MM.1S (cell line): ENCODE data around the gene TSPEAR.

Source experiments
- DNase-seq: peaks from one replicate; pipeline ENCODE4 v3.0.0-alpha.2; 2015
- H2AFZ ChIP-seq: fragments of 300-600 bp; sonication (generic); 2 replicates; pipeline ENCODE4 v1.6.0; 2016; ENCODE audit warnings: antibody characterized with exemption, low read length
- H3F3A ChIP-seq: fragments of 300-600 bp; sonication (generic); 2 replicates; pipeline ENCODE4 v1.6.1; 2016; ENCODE audit warnings: mild to moderate bottlenecking, antibody characterized with exemption, low read length, moderate library complexity, mixed read lengths; ENCODE audit not compliant: insufficient read depth
- H3K27ac ChIP-seq: fragments of 300-600 bp; sonication (generic); 2 replicates; pipeline ENCODE4 v1.5.1; 2016; ENCODE audit warnings: mild to moderate bottlenecking, low read length
- H3K27me3 ChIP-seq: fragments of 300-600 bp; sonication (generic); replicated peaks from 2 replicates; pipeline ENCODE4 v1.6.0; 2016; ENCODE audit warnings: low read length; ENCODE audit not compliant: insufficient read depth
- H3K36me3 ChIP-seq: fragments of 300-600 bp; sonication (generic); replicated peaks from 2 replicates; pipeline ENCODE4 v1.6.1; 2016; ENCODE audit warnings: mild to moderate bottlenecking, low read length, mixed read lengths; ENCODE audit not compliant: insufficient read depth
- H3K4me1 ChIP-seq: fragments of 300-600 bp; sonication (generic); 2 replicates; pipeline ENCODE4 v1.6.1; 2016; ENCODE audit warnings: low read length, mixed read lengths
- H3K4me2 ChIP-seq: fragments of 300-600 bp; sonication (generic); 2 replicates; pipeline ENCODE4 v1.6.0; 2016; ENCODE audit warnings: low read depth, low read length
- H3K4me3 ChIP-seq: fragments of 300-600 bp; sonication (generic); 2 replicates; pipeline ENCODE4 v1.5.1; 2016; ENCODE audit warnings: low read length, mixed read lengths
- H3K79me2 ChIP-seq: fragments of 300-600 bp; sonication (generic); 2 replicates; pipeline ENCODE4 v1.6.1; 2016; ENCODE audit warnings: mixed run types, low read length, mixed read lengths
- H3K9ac ChIP-seq: fragments of 300-600 bp; sonication (generic); 2 replicates; pipeline ENCODE4 v1.6.1; 2016; ENCODE audit warnings: low read length, mixed read lengths
- H3K9me2 ChIP-seq: fragments of 300-600 bp; sonication (generic); replicated peaks from 2 replicates; pipeline ENCODE4 v1.6.1; 2016; ENCODE audit warnings: mild to moderate bottlenecking, low read length, mixed read lengths; ENCODE audit not compliant: insufficient read depth
- H3K9me3 ChIP-seq: fragments of 300-600 bp; sonication (generic); replicated peaks from 2 replicates; pipeline ENCODE4 v1.6.1; 2016; ENCODE audit warnings: mild to moderate bottlenecking, low read length, mixed read lengths; ENCODE audit not compliant: insufficient read depth
- H4K20me1 ChIP-seq: fragments of 300-600 bp; sonication (generic); 2 replicates; pipeline ENCODE4 v1.6.1; 2016; ENCODE audit warnings: mild to moderate bottlenecking, low read length, moderate library complexity, mixed read lengths; ENCODE audit not compliant: insufficient read depth
- EZH2 ChIP-seq: fragments of 300-600 bp; sonication (generic); optimal IDR thresholded peaks from 2 replicates; pipeline ENCODE3; 2017; ENCODE audit warnings: low read depth, mild to moderate bottlenecking, antibody characterized with exemption, low read length, mixed read lengths
- EZH2phosphoT487 ChIP-seq: fragments of 300-600 bp; sonication (generic); IDR thresholded peaks from 2 replicates; pipeline ENCODE4 v1.6.1; 2018; ENCODE audit warnings: antibody characterized with exemption, low read length
- TF ChIP-seq, protein P1 (sequence below): fragments of 300-600 bp; sonication (generic); IDR thresholded peaks from 2 replicates; pipeline ENCODE4 v1.5.1; 2016; ENCODE audit warnings: antibody characterized with exemption, low read length, mixed read lengths

The TSPEAR gene

DNA sequence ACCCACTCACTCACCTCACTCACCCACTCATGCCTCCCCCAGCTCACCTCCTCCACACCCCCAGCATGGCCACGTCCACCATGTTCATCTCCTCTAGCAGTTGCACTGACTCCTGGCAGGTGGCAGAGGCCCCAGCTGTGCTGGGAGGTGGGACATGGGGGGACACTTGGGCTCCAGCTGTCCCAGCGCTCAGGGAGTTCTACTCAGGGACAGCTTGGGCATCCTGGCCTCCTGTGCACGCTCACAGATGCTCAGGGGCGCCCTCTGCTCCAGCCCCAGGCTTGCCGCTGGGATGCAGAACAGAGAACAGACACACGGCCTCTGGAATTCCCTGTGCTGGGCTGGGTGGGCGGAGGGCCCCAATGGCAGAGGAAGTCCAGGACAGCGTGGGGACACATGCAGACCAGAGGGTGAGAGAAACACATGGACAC, 94.3 kb downstream of the TSPEAR start:
- Histone ChIP-seq H3K4me2 (no peak overlapping the region), H3K9ac (no peak overlapping the region), H4K20me1 (no peaks in the 10 kb centered on the region), H3K4me1 (no peaks in the 10 kb centered on the region), H2AFZ (no peak overlapping the region), H3K27ac (no peak overlapping the region), H3K9me3 (no peaks in the 10 kb centered on the region), H3K4me3 (no peak overlapping the region), H3K9me2 (no peaks in the 10 kb centered on the region), H3K27me3 (peaks cover 98% of the 10 kb centered on the region), H3K36me3 (no peaks in the 10 kb centered on the region), H3F3A (no peaks in the 10 kb centered on the region), H3K79me2 (no peaks in the 10 kb centered on the region)
- TF ChIP-seq EZH2phosphoT487: no peak
- no peak for TF ChIP-seq EZH2
- TF ChIP-seq, protein P1, sequence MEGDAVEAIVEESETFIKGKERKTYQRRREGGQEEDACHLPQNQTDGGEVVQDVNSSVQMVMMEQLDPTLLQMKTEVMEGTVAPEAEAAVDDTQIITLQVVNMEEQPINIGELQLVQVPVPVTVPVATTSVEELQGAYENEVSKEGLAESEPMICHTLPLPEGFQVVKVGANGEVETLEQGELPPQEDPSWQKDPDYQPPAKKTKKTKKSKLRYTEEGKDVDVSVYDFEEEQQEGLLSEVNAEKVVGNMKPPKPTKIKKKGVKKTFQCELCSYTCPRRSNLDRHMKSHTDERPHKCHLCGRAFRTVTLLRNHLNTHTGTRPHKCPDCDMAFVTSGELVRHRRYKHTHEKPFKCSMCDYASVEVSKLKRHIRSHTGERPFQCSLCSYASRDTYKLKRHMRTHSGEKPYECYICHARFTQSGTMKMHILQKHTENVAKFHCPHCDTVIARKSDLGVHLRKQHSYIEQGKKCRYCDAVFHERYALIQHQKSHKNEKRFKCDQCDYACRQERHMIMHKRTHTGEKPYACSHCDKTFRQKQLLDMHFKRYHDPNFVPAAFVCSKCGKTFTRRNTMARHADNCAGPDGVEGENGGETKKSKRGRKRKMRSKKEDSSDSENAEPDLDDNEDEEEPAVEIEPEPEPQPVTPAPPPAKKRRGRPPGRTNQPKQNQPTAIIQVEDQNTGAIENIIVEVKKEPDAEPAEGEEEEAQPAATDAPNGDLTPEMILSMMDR: no peak
- no peak for DNase-seq

DNA sequence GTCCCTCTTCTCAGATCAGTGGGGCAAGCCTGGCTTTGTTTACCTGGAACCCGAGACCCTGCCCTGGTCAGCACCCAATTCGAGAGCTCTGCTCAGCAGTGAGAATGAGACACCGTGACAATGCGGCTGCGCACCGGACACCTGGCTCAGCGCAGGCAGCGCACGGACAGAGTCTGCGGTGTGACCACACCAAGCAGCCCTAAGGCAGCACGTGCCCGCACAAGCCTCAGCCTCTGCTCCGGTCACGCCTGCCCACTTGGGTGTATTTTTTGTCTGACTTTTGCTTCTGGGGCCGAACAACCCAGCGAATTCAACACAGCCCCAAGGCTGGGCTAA, 94.8 kb downstream of the TSPEAR start:
- Histone ChIP-seq H3K36me3 (no peaks in the 10 kb centered on the region), H3K27me3 (peaks cover 99% of the 10 kb centered on the region), H3K9ac (no peak overlapping the region), H3K4me1 (no peaks in the 10 kb centered on the region), H2AFZ (no peak overlapping the region), H3K9me2 (no peaks in the 10 kb centered on the region), H3F3A (no peaks in the 10 kb centered on the region), H3K4me3 (no peak overlapping the region), H3K79me2 (no peaks in the 10 kb centered on the region), H3K9me3 (no peaks in the 10 kb centered on the region), H3K4me2 (no peak overlapping the region), H4K20me1 (no peaks in the 10 kb centered on the region), H3K27ac (no peak overlapping the region)
- no peak for TF ChIP-seq EZH2
- TF ChIP-seq, protein P1: no peak
- TF ChIP-seq EZH2phosphoT487: no peak
- no peak for DNase-seq

DNA sequence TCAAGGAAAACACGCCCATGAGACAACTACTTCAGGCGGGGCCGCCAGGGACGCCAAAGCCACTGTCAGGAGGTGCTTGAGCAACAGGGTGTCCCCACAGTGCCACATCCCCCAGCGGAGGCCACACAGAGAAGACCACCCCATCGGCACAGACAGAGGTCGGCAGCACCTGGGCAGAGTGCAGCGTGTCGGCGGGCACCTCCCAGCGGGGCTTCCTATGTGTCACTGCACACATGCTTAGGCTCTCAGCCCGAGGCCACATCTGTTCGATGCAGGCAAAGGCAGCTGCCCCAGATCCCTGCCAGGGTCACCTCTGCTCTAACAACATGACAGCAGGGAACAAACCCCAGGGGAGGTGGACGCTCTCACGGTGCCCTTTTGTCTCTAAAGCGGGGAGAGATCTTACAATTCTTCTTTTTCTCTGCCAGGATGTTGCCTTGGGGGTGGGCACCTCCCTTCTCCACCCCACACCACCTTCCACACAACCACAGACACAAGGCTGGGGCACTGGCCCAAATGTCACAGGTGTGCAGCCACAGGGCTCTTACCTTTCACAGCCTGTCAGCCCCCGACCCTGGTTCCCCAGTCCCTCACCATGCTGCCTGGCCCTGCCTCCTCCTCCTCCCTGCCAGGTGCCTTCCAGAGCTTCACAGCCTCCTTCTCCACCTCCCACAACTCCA, 95.3 kb downstream of the TSPEAR start:
- TF ChIP-seq EZH2 (no peak), EZH2phosphoT487 (no peak)
- TF ChIP-seq, protein P1: no peak
- DNase-seq: no peak
- H3K4me2 ChIP-seq: no peak overlapping the region
- H3K9me2 ChIP-seq: no peaks in the 10 kb centered on the region
- no peak overlapping the region for H3K27ac ChIP-seq
- H3K4me3 ChIP-seq: no peak overlapping the region
- no peaks in the 10 kb centered on the region for H3K79me2 ChIP-seq
- peaks cover 94% of the 10 kb centered on the region for H3K27me3 ChIP-seq
- no peaks in the 10 kb centered on the region for H4K20me1 ChIP-seq
- no peaks in the 10 kb centered on the region for H3K4me1 ChIP-seq
- H2AFZ ChIP-seq: no peak overlapping the region
- no peaks in the 10 kb centered on the region for H3F3A ChIP-seq
- H3K36me3 ChIP-seq: no peaks in the 10 kb centered on the region
- H3K9ac ChIP-seq: no peak overlapping the region
- H3K9me3 ChIP-seq: no peaks in the 10 kb centered on the region
